DND-41 (cell line): ENCODE measurements around the gene NCAN.

ENCODE experiments used
- CTCF ChIP-seq: IDR thresholded peaks from 2 replicates; pipeline ENCODE4 v1.5.1; 2012; ENCODE audit warnings: borderline replicate concordance, low read length, moderate library complexity, mild to moderate bottlenecking; ENCODE audit not compliant: poor library complexity, severe bottlenecking; ENCODE audit errors: extremely low read depth
- EZH2 ChIP-seq: IDR thresholded peaks from 3 replicates; pipeline ENCODE4 v1.6.1; 2012; ENCODE audit warnings: borderline replicate concordance, low read depth, mild to moderate bottlenecking, moderate library complexity, low read length, inconsistent platforms; ENCODE audit not compliant: severe bottlenecking

- TF ChIP-seq CTCF (no peak), EZH2 (no peak)
These were observed 50.7 kb downstream of the NCAN start for GRCh38 chr19:19262190-19263057.
